GM18951 (cell line): Measurements from ENCODE around the gene TGFBR1.

Source experiments
- POLR2A ChIP-seq: IDR thresholded peaks from 4 replicates; pipeline ENCODE4 v1.6.1; 2011; ENCODE audit warnings: mild to moderate bottlenecking; ENCODE audit not compliant: insufficient read length, insufficient read depth; ENCODE audit errors: extremely low read depth
- in situ Hi-C: fragments of 300-500 bp; cut with MboI; formaldehyde crosslinking; loops from one replicate; pipeline ENCODE4 v1.12.0; 2022; ENCODE audit warnings: low sequenced_read_pairs, mixed read lengths, inconsistent platforms; ENCODE audit not compliant: unreplicated experiment

Gene TGFBR1

DNA sequence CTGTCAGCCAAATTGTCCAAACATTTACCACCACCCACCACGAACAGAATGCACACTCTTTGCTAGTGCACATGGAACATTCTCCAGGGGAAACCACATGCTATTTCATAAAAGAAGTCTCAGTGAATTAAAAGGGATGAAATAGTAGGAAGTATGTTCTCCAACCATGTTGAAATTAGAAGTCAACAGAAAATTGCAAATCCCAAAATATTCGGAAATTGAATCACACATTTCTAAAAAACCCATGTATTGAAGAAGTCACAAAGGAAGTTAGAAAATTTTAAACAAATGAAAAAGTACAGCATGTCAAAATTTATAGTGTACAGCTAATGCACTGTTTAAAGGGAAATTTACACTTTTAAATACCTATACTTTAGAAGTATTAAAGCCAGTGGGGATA, 50.8 kb downstream of the TGFBR1 start:
- TF ChIP-seq POLR2A = no peak
- in situ Hi-C loops = loop anchor here (25.0 kb wide), 1 partner anchor 1432 kb away; the partner anchor contains the start of gene CAVIN4

DNA sequence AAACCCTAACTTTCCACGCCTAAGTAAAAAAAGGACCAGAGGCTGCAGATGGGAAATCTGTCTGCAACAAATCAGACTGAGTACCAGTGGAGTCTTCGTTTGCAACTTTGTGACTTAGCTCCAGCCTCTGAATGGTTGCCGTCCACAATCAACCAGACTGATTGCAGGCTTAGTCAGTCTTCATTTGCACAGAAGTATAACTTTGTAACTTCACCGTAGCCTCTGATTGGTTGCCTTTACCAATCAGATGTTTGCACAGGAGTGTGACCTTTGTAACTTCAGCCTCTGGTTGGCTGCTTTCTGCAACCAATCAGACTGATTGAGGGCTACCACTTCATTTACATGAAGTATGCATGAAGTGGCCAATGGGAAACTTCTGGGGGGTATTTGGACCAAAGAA, 53.7 kb downstream of the TGFBR1 start:
- in situ Hi-C loops = loop anchor here (25.0 kb wide), 1 partner anchor 1429 kb away; the partner anchor contains the start of gene CAVIN4
- no peak for TF ChIP-seq POLR2A

DNA sequence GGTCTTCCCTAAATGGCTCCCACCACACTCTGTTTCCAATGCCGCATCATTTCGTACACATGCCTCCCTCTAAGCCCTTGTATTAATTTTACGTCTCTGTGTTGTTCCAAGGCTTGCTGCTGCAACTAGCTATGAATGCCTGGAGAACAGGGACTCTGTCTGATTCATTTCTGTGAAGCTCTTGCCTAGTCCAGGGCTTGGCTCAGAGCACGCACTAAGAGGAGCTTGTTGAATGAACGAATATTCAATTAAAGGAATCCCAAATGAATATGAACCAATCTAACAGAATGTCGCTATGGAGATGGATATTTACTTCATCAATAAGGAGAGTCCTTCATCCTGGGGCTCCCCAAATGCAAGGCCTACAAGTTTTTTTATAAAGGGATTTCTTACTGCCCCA, 55.3 kb downstream of the TGFBR1 start:
- no peak for TF ChIP-seq POLR2A
- in situ Hi-C loops = loop anchor here (25.0 kb wide), 1 partner anchor 1427 kb away; the partner anchor contains the start of gene CAVIN4

DNA sequence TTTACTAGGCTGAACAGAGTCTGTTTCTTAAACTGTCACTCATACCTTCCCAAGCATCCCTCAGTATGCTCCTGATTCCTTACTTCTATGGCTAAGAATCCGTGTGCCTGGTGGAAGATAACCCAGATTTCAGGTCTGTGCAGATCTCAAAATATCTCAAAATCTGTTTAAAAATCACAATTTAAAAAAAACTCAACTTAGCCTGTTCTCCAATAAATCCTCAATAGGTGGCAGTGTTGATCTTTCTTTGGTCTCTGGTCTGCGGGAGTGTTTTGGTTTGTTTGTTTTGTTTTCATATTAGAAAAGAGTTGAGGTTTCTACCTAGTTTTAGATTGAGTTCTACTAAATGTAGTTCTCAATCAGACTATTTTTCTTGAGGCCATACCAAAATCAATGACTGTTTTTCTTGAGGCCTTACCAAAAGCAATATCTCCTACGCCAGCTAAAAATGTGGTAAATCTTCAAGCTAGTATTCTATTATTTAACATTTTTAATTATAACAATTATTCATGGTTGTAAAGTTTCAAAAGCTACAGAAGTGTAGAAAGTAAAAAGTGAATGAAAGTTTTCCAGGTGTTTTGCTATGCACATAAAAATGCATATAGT, 57.9 kb downstream of the TGFBR1 start:
- in situ Hi-C loops = loop anchor here (25.0 kb wide), 1 partner anchor 1424 kb away; the partner anchor contains the start of gene CAVIN4
- TF ChIP-seq POLR2A = no peak

DNA sequence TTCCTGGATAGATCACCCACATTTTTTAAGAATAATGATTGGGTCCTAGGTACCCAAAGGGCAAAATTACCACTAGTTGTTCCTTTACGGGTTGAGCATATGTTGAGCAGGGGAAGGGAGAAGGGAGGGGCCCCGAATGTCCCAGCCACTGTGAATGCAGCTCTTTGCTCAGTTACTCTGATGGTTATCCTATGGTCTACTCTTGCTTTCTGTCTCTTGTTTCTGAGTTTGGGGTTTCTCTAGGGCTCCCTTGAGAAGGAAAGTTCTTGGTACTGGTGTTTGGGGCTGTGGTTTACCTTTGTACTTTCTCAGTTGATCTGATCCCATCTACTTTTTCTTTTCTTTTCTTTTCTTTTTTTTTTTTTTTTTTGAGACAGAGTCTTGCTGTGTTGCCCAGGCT, 61.2 kb downstream of the TGFBR1 start:
- in situ Hi-C loops = loop anchor here (25.0 kb wide), 1 partner anchor 1421 kb away; the partner anchor contains the start of gene CAVIN4
- TF ChIP-seq POLR2A = no peak

DNA sequence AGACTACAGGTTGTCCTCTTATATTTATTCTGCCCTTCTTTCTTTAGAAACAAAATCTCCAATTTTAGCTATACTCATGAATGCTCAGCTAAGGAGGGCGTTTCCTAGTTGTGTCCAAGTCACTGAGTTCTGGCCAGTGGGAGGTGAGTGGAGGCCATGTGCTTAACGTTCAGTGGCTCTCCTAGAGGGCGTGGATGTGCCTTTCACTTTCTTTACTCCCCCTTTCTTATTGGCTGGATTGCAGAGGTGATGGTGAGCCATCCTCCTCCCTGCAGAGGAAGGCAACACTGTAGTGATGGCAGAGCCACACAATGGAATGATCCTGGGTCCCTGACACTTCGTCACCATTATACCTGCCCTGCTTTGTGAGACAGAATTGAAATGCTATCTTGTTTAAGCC, 62.2 kb downstream of the TGFBR1 start:
- in situ Hi-C loops = loop anchor here (25.0 kb wide), 1 partner anchor 1420 kb away; the partner anchor contains the start of gene CAVIN4
- TF ChIP-seq POLR2A = no peak

DNA sequence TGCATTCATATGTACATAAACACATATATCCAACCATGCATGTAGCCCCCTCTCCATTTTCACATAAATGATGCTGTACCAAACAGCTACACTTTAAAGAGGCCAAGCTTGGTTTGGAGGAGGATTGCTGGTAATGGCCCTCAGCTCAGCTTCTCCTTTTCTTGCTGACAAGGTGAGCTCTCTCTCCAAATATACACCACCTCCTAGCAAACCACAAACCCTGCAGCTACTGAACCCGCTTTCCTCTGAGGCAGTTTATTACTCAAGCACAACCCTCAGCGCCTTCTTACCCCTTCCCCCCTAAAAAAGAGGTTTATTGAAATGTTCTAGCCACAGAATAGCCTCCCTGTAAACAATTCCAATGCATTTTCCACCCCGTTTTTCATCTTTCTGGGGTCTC, 62.8 kb downstream of the TGFBR1 start:
- in situ Hi-C loops = loop anchor here (25.0 kb wide), 1 partner anchor 1420 kb away; the partner anchor contains the start of gene CAVIN4
- no peak for TF ChIP-seq POLR2A

DNA sequence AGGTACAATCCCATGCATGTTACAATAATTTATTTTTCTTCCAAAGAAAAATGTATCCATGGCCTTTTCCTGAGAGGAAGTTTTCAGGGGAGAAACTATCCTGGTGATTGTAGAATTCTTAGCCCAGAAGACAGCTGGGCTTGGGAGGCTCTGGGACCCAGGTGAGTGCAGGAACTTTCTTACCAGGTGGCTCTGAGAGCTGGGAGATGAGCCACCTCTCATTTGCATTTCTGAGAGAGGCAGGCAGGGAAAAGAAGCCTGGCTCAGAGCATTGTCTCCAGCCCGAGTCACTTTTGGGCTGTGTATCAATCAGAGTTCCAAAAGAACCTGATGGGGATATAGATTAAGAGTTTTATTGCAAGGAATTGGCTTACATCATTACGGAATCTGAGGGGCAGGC, 64.2 kb downstream of the TGFBR1 start:
- in situ Hi-C loops = loop anchor here (25.0 kb wide), 1 partner anchor 1418 kb away; the partner anchor contains the start of gene CAVIN4
- no peak for TF ChIP-seq POLR2A

DNA sequence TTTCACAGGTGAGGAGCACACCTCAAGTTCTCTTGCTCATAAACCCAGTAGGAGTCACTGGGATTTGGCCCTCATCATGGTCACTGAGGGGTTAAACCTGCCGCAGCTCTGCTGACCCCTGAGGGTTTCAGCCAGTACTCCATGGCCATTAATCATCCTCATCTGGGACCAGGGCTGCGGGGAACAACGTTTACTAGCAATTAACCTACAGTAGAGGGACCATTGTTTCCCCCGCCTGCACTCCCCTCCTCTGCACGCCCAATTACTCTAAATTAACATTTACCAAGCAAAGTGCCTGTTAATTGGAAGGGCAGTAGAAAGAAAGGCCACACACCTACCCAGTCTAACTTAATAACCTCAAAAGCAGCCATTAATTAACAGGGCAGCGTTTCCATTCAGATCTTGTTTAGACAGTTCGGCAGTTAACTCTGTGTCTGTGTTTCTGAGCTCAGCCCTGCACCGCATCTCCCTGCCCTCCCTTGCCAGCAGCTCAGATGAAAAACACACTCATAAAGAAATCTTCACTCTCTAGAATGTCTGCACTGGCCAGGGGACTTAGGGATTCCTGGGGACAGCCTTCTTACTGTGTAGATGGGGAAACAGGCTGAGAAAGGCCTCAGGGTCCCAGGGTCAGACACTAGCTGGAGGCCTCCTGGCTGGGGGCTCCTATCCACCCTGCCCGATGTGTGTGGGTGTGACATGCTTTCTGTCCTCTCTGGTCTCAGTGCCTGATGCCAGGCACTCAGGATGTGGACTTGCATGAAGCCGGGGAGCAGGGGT, 65.3 kb downstream of the TGFBR1 start:
- in situ Hi-C loops = loop anchor here (25.0 kb wide), 1 partner anchor 1417 kb away; the partner anchor contains the start of gene CAVIN4
- TF ChIP-seq POLR2A = no peak

DNA sequence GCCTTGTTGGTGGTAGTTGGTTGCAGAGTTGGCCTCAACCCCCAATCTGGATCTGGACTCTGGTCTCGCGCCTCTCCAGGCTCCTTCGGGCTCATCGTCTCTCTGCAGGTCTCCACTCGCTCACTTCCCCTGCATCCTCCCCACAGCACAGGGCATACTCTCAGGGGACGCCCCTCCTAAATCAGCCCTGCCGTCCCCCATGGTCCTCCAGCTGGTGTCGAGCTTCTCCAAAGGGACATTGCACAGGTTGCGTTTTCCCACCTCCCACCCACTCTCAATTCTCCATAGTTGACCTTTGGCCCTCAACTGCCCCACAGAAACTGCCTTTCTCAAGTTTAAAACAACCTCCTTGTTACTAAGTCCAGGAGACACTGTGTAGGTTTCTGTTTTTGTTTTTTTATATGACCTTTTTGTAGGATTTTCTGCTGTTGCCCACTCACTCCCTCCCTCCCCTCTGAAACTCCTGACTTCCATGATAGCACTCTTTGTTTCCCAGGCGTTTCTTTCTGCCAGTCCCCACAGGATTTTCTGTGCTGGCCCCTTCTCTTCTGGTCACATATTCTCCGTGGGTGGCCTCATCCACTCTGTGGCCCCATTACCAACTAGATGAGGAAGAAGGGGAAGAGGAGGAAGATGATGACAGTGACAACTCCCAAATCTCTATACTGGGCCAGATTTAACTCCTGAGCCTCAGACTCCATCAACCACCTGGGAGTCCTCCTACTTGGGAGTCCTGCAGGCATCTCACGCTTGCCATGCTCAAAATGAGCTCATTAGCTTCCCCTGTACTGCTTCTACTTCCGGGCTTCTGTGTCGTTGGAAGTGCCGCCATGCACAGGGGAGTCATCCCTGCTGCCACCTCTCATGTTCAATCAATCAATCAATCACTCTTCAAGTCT, 66.6 kb downstream of the TGFBR1 start:
- in situ Hi-C loops = loop anchor here (25.0 kb wide), 1 partner anchor 1416 kb away; the partner anchor contains the start of gene CAVIN4
- no peak for TF ChIP-seq POLR2A

DNA sequence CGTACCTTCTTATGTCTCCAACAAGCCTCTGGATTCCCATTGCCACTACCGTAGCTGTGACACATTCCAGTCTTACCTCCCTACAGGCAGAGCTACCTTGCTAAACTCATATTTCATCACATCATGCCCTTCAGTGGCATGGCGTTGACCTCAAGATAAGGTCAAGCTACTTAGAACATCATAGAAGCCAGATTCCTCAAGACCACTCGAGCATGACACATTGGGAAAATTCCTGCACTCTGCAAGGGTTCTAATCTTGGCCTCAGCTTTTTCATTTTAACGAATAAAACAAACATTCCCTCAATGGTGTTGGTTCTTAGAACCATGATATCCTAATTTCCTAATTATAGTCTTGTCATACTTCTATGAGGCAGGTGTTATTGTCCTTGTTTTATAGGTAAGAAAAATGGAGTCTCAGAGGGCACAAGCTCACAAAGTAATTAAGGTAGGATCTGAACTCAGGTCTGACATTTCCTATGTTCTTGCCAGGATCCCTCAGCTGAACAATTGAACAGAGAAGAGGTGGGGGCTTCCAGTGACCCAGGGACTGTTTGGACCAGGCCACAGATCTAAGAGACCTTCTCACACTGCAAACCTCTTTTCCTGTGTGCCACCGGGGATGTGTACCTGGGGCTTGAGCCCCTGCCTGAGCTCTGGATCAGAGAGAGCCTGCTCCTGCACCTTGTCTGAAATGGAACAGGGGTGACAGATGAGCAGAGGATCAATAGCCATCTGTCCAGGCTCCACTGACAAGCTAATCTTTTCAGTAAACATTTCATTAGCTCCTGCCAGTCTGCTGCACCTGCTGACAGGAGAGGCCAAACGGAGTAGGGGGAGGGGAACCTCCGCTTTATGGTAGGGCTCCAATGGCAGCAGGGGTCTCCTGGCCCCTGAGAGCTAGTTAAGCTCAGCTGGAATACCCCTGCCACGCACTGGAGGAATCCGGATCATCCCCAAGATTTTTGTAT, 67.5 kb downstream of the TGFBR1 start:
- in situ Hi-C loops = loop anchor here (25.0 kb wide), 1 partner anchor 1415 kb away; the partner anchor contains the start of gene CAVIN4
- TF ChIP-seq POLR2A = no peak
